Fibroblast of lung (primary cell): ENCODE measurements around the gene PRLR.

Source experiments
- EZH2 ChIP-seq: IDR thresholded peaks from 2 replicates; pipeline ENCODE4 v1.5.1; 2012; ENCODE audit warnings: low read length, control low read depth, mild to moderate bottlenecking; ENCODE audit errors: missing control alignments
- TF ChIP-seq, protein P1 (sequence below), 2 donors: IDR thresholded peaks in 1 of 2; conservative IDR thresholded peaks in 1 of 2; 1 replicate in 1 of 2; 2 replicates in 1 of 2; pipeline ENCODE4 v1.5.1; 2011 to 2012; ENCODE audit warnings: low read length in 2 of 2, control low read depth in 1 of 2, inconsistent platforms in 1 of 2, low read depth in 1 of 2, mild to moderate bottlenecking in 1 of 2

DNA sequence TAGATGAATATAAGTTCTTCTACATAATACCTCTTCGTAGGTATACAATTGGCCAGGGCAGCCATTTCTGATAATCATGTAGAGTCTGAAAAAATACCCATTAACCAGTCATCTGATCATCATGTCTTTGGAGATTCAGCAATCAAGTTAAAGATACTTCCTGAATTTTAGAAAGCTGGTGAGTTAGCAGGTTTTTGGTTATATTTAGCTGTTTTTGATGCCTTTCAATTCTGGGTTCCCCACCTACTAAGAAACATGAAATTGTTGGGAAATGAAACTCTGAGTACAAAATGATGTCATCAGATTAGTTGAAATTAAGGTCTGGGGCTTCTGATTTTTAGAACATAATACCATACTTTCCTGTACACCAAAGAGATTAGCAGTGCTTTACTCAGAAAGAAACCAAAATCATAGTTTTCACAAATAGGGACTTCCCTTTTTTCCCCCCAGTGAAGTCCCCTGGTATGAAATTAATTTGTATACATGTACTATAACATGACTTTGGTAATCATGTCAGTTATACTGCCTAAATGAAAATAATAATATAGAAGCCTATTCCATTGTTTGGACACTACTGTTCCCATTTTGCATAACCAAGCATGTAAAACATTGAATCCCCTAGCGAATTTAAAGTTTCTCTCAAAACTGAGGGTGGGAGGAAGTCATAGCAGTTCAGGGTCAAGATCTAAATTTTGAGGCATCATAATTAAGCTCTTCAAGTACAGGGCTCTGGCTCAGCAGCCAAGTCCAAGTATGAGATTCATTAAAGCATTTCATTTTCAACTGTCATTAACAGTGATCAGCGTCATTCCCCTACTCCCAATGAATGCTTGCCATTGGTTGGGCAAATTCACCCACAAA, 17.9 kb downstream of the PRLR start:
- TF ChIP-seq, protein P1, sequence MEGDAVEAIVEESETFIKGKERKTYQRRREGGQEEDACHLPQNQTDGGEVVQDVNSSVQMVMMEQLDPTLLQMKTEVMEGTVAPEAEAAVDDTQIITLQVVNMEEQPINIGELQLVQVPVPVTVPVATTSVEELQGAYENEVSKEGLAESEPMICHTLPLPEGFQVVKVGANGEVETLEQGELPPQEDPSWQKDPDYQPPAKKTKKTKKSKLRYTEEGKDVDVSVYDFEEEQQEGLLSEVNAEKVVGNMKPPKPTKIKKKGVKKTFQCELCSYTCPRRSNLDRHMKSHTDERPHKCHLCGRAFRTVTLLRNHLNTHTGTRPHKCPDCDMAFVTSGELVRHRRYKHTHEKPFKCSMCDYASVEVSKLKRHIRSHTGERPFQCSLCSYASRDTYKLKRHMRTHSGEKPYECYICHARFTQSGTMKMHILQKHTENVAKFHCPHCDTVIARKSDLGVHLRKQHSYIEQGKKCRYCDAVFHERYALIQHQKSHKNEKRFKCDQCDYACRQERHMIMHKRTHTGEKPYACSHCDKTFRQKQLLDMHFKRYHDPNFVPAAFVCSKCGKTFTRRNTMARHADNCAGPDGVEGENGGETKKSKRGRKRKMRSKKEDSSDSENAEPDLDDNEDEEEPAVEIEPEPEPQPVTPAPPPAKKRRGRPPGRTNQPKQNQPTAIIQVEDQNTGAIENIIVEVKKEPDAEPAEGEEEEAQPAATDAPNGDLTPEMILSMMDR (conservative IDR thresholded peaks at IDR 0.05 in 1 of 2, IDR thresholded peaks at IDR 0.05 in 1 of 2; ENCODE audit: low read depth in 1 of 2, low read length in 2 of 2), result no peak
- TF ChIP-seq EZH2, result no peak
